H1 (cell line): ENCODE data around the gene COA1.

ENCODE experiments used
- ASH2L ChIP-seq: fragments of 200-600, 300-600 bp; sonication (generic); IDR thresholded peaks from one replicate; pipeline ENCODE4 v1.7.1; 2017; ENCODE audit warnings: low read length
- CBX8 ChIP-seq: fragments of 300-800, 300-1000 bp; sonication (generic); IDR thresholded peaks from 2 replicates; pipeline ENCODE4 v1.7.1; 2016; ENCODE audit warnings: low read depth, low read length, borderline replicate concordance
- TAF1 ChIP-seq: IDR thresholded peaks from 2 replicates; pipeline ENCODE4 v1.6.1; 2011; ENCODE audit warnings: mild to moderate bottlenecking, low read depth, low read length
- TF ChIP-seq, protein P1 (sequence below): IDR thresholded peaks from 2 replicates; pipeline ENCODE4 v1.6.1; 2012; ENCODE audit warnings: low read length, inconsistent platforms
- TF ChIP-seq, protein P2 (sequence below): IDR thresholded peaks from 2 replicates; pipeline ENCODE4 v1.6.1; 2011; ENCODE audit warnings: low read length, improper control_type of control experiment

DNA sequence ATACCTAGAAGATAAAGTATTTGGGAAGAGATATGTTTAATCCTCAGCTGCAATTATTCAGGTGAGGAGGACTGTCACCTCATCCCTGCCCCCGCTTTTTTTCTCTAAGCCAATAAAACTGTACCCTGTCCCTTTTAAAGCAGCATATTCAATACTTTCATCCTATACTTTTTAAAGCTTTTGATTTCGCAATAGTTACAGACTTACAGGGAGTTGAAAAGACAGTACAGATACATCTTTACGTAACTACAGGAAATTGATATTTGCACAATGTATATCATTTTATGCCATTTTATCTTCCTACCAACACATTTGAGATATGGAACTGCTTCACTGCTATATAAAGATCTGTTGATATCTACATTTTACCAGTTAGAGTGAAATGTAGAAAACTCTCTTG, 98.8 kb downstream of the COA1 start:
- TF ChIP-seq, protein P1, sequence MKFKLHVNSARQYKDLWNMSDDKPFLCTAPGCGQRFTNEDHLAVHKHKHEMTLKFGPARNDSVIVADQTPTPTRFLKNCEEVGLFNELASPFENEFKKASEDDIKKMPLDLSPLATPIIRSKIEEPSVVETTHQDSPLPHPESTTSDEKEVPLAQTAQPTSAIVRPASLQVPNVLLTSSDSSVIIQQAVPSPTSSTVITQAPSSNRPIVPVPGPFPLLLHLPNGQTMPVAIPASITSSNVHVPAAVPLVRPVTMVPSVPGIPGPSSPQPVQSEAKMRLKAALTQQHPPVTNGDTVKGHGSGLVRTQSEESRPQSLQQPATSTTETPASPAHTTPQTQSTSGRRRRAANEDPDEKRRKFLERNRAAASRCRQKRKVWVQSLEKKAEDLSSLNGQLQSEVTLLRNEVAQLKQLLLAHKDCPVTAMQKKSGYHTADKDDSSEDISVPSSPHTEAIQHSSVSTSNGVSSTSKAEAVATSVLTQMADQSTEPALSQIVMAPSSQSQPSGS: no peak
- no peak for TF ChIP-seq ASH2L
- no peak for TF ChIP-seq TAF1
- TF ChIP-seq, protein P2, sequence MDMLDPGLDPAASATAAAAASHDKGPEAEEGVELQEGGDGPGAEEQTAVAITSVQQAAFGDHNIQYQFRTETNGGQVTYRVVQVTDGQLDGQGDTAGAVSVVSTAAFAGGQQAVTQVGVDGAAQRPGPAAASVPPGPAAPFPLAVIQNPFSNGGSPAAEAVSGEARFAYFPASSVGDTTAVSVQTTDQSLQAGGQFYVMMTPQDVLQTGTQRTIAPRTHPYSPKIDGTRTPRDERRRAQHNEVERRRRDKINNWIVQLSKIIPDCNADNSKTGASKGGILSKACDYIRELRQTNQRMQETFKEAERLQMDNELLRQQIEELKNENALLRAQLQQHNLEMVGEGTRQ: no peak
- TF ChIP-seq CBX8: no peak
